CD4-positive, alpha-beta T cell treated with Interleukin-4 for 4 hours (primary cell): ENCODE results near the gene LCTL.
A peak's percentile ranks its signal among the peaks of the same experiment; 100 is the strongest.
"Not testable (repeated sequence)": the region's sequence is repeated elsewhere in the genome, so short reads cannot be mapped to it uniquely, and the experiment has no call there.

Experiments
- DNase-seq: peaks from one replicate; pipeline ENCODE4 v3.0.0-alpha.2; 2020

The LCTL gene

DNA sequence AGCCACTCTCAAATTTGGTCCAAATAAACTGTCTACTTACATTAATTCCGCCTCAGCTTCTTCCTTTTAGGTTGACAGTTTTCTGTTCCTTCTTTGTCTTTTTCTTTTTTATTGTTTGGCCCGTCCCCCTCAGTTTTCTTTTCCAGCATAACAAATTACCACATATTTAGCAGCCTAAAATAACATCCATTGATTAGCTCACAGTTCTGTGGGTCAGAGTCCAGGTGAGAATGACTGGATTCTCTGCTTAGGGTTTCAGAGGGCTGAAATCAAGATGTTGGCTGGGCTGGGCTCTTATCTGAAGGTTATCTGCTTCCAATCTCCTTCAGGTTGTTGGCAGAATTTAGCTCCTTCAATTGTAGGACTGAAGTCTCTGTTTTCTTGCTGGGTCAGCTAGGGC lies 24.6 kb upstream of the LCTL start:
- no peak for DNase-seq

GRCh38 chr15:66589429-66589828 lies 23.6 kb upstream of the LCTL start:
- DNase-seq, result not testable (repeated sequence)

GRCh38 chr15:66588971-66589370 lies 23.2 kb upstream of the LCTL start:
- DNase-seq, result no peak

DNA sequence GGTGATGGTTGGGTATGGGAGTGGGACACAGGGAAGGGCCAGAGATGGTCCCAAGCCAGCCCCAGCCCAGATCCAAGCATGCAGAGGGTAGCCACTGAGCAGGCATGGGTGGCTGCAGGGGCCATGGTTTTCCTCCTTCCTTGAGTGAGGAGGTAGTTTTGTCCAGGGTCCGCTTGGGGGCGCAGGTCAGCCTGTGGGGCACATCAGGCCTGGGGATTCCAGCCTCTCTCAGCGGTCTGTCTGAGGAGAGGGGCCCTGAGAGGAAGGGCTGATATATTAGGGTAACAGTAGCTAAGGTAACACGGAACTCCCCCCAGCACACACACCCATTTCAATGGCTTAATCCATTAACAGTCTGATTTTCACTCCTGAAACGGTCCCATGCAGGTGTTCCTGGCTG lies 22.7 kb upstream of the LCTL start:
- DNase-seq, result no peak

- no peak for DNase-seq
Observed at GRCh38 chr15:66587749-66588148, 22.0 kb upstream of the LCTL start.

GRCh38 chr15:66587020-66587419 lies 21.2 kb upstream of the LCTL start:
- DNase-seq, result no peak

DNA sequence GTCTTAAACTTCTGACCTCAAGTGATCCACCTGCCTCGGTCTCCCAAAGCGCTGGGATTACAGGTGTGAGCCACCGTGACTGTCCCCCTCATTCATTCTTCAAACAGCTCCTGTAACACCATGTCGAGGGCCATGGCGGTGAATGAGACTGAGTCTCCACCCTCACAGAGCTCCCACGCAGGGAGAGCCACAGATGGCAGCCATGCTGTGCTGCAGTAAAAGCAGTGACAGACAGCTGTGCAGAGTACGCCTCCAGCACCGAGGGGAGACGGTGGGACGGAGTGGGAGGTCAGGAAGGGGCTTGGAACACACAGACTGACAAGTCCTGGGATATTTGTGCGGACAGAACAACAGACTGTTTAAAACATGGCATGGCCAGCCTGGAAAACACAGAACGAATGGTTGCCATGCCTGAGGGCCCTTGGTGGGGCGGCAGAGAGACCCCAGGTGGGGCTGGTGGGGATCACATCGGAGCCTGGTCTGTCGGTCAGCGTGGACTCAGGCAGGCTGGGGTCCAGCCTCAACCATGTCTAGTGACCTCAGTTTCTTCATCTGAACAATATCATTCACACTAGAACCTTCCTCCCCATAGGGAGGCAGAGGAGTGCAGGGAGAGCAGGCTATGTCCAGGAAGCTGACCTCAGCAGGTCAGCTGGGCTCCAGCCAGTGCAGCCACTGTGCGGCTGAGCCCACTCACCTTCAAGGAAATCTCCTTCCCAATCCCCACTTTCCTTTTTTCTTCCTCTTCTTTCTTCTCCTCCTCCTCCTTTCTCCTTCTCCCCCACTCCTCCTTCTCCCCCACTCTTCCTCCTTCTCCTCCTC lies 20.6 kb upstream of the LCTL start:
- DNase-seq, result no peak

DNA sequence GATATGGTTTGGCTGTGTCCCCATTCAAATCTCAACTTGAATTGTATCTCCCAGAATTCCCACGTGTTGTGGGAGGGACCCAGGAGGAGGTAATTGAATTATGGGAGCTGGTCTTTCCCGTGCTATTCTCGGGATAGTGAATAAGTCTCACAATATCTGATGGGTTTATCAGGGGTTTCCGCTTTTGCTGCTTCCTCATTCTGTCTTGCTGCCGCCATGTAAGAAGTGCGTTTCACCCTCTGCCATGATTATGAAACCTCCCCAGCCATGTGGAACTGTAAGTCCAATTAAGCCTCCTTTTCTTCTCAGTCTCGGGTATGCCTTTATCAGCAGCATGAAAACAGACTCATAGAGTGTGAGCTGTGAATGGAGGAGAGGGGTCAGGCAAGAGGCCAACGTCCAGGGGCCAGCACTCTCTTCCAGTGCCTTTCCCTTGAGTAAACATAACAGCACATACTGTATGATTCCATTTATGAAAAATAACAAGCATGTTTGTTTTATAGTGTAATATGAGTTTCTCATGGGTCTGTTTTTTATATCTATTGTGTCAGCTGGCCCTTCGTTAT lies 16.3 kb upstream of the LCTL start:
- no peak for DNase-seq

GRCh38 chr15:66580643-66581042 lies 14.8 kb upstream of the LCTL start:
- DNase-seq, result no peak

- peak; percentile 15 for DNase-seq
Observed at GRCh38 chr15:66578286-66578875, 12.6 kb upstream of the LCTL start.

DNA sequence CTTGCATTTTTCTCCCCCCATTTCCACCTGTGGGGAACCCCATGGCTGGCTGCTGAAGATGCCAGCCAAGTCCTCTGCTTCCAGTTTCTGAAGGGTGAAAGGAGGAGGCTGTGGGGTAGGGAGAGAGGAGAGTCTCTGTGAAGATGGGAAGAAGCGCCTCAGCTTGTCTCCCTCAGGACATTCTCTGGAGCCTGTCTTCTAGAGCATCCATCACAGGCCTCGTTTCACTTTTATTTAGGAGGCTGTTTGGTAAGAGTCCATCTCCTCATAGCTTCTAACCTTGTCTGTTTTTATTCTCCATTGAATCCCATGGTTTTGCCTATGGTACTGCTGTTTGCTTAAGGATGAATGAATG lies 8.8 kb upstream of the LCTL start:
- no peak for DNase-seq

- DNase-seq, result no peak
Observed at GRCh38 chr15:66573719-66574595, 8.2 kb upstream of the LCTL start.

DNA sequence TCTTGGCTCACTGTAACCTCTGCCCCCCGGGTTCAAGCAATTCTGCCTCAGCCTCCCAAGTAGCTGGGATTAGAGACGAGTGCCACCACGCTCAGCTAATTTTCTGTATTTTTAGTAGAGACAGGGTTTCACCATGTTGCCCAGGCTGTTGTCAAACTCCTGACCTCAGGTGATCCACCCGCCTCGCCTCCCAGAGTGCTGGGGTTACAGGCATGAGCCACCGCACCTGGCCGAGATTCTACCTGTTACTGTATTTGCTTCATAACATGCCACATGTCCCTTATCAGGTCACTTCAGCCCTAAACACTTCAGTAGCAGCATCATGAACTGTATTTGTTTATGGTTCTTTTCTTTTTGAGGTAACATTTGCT lies 7.5 kb upstream of the LCTL start:
- no peak for DNase-seq

- no peak for DNase-seq
Observed at GRCh38 chr15:66572146-66572545, 6.3 kb upstream of the LCTL start.

DNA sequence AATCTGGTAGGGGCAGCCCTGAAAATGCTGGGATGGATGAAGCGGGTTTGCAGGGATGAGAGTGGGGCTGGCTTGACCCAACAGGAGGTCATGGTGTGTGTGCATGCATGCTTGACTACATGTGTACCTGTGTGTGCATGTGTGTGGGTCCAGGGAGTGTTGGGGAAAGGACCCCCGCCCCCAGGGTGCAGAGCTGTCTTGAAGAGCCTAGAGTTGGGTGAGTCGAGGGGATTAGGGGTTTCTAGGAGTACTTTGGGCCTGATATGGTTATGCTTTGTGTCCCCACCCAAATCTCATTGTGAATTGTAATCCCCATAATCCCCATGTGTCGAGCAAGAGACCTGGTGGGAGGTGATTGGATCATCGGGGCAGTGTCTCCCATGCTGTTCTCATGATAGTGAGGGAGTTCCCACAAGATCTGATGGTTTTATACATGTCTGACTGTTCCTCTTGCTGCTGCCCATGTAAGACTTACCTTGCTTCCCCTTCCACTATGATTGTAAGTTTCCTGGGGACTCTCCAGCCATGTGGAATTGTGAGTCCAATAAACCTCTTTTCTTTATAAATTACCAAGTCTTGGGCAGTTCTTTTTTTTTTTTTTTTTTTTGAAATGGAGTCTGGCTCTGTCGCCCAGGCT lies 5.2 kb upstream of the LCTL start:
- DNase-seq, result no peak

GRCh38 chr15:66570327-66570726 lies 4.5 kb upstream of the LCTL start:
- no peak for DNase-seq

GRCh38 chr15:66569461-66570137 lies 3.8 kb upstream of the LCTL start:
- DNase-seq, result no peak

DNA sequence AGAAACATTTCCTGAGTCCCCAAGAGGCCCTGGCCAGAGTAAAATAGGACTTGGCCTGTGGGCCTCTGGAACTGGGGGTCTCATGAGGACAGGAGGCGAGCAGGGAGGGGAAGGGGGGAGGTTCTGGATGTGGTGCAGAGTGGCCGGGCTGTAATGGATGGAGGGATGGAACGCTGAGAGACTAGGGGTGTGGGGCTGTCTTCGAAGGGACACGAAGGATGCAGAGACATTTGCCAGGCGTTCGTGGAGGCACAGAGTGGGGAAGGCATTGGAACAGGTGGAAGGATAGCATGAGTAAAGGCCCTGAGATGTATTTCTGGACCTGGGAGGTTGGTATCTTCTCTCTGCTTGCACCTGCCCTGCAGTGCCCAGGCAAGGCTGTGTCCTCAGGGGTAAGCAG lies 2.1 kb upstream of the LCTL start:
- DNase-seq, result no peak

- peak; percentile 61 for DNase-seq
Observed at GRCh38 chr15:66566963-66567531, 1.2 kb upstream of the LCTL start.

- no peak for DNase-seq
Observed at GRCh38 chr15:66565141-66565641, 607 bp downstream of the LCTL start.

GRCh38 chr15:66564136-66565041 lies 1.4 kb downstream of the LCTL start:
- DNase-seq, result no peak
